Activated T-helper 1 cell treated with anti-CD3 and anti-CD28 coated beads, Interleukin-2, amount 50 U/mL, for 16 hours (primary cell): Measurements from ENCODE around the gene OPHN1.

Experiments used
- DNase-seq, 2 donors: peaks; one replicate each; pipeline ENCODE4 v3.0.0-alpha.2; 2020; ENCODE audit warnings: low read depth in 1 of 2, low spot score in 1 of 2

Gene OPHN1

DNA sequence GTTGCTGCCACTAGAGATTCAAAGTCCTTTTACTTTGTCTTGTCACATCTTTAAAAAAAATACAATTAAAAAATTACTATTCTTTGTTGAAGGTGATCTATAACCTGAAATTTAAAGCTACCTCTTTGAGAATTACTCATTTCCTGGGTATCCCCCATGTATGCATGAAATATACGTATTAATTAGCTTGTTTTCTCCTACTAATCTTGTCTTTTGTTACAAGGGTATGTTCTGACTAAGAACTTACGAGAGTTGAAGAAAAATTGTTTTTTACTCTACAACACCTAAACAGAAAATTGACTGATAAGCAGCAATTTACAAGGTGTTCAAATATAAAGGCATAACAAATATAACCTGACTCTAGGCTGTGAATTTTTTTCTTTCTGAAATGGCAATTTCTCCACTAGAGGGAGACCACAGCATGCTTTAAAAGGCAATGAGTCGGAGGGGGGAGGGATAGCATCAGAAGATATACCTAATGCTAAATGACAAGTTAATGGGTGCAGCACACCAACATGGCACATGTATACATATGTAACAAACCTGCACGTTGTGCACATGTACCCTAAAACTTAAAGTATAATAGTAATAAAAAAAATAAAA is 249.6 kb downstream of the OPHN1 start:
- no peak for DNase-seq

- no peak for DNase-seq
Observed at GRCh38 chrX:68180579-68180978, 252.7 kb downstream of the OPHN1 start.

DNA sequence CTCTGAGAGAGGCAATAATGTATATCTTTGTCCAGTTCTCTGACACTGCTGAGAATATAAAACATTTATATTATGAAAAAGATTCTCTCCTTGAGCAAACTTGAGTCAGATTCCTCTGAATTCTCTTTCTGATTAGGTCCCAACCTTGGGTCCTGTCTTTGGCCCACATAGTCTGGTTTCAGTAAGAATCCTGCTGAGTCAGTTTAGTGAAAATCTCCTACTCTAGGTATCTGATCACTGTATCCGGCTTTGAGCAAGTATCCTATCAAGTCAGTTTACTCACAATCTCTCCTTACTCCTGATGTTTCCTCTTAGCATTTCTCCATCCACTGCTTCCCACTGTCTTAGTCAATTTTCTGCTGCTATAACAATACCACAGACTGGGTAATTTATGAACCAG is 253.9 kb downstream of the OPHN1 start:
- no peak for DNase-seq

DNA sequence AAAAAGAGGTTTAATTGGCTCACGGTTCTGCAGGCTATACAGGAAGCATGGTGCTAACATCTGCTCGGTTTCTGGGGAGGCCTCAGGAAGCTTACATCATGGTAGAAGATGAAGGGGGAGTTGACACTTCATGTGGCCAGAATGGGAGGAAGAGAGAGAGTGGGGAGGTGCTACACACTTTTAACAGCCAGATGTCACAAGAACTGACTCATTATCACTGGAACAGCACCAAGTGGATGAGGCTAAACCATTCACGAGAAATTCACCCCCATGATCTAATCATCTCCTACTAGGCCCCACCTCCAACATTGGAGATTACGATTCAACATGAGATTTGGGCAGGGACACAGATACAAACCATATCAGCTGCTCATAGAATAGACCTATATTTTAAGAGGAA is 255.8 kb downstream of the OPHN1 start:
- DNase-seq: no peak

DNA sequence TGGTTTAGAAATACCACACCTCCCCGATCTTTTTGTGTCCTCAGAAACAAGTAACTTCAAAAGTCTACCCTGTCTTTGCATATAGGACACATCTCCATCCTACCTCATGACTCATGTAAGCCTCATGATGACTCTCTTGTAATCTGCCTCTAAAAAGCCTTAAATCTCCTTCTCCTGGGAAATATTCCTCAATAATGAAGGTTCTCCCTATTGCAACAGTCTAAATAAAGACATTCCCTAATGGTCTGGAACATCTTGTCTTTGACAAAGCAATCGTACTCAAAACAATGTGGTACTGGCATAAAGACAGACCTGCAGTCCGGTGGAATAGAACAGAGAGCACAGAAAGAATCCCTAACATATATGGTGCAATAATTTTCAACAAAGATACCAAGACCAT is 257.7 kb downstream of the OPHN1 start:
- no peak for DNase-seq

- DNase-seq: no peak
Observed at GRCh38 chrX:68163441-68163840, 269.9 kb downstream of the OPHN1 start.

- DNase-seq: no peak
Observed at GRCh38 chrX:68147848-68148247, 285.4 kb downstream of the OPHN1 start.

DNA sequence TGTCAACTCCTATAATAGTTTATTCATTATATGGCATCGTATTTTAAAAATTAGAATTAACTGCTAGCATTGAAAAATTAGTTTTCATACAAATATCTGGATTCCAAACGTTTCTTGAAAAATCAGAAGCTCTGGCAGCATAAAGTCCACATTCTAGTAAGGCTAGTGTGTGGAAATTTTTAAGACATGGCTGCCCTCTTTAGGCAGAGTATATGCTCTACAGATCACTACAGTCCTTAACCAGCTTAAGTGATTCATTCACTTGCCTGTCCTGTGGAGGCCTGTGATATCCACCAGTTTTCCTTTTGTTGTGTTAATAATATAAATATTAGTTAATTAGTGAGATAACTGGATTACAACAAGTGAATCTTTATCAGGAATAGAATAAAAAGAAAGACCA is 287.2 kb downstream of the OPHN1 start:
- DNase-seq: no peak

GRCh38 chrX:68139791-68140190 is 293.5 kb downstream of the OPHN1 start:
- no peak for DNase-seq

DNA sequence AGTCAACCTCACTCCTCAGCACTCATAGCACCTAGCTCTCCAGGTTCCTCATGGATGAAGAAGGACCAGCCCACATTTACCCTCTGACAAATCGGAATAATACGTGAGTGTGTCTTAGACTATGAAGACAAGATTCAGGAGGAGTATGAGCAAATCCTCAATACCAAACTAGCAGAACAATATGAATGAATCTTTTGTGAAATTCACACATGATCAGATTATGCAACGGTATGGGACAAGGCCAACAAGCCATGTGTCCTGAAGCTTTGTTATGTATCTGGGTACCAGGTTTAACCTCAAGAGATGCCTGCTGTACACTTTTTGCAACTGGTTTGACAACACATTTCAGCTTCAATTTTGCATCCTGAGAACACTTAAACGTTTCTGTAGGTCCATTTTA is 300.1 kb downstream of the OPHN1 start:
- no peak for DNase-seq

DNA sequence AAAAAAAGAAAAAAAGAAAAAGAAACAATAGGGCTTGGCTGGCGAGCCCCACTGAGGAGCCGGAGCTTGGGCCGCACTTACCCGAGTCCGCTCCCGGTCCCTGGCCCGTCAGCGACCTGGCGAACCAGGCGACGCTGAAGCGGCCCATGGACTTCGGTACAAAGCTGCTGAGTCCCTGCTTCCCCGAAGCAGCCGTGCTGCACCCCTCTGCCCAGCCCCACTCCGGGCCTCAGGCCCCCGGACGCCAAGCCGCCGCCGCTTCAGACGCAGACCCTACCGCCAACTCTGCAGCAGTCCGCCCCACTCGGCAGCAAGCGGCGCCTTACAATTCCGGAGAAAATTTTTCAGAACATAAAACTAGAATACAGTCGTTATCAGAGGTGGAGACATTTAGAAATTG is 300.5 kb downstream of the OPHN1 start:
- DNase-seq: no peak

DNA sequence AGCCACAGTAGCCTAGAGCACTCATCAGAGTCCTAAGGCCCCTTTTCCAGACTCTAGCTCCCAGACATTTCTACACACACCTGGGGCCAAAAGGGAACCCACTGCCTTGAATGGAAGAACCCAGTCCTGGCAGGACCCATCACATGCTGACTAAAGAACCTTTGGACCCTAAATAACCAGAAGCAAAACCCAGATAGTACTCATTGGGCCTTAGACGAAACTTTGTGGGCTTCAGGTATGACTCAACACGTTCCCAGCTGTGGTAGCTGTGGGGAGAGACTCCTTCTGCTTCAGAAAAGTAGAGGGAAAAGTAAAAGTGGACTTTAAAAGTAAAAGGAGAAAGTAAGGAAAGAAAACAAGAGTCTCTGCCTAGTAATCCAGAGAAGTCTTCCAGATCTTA is 311.5 kb downstream of the OPHN1 start:
- no peak for DNase-seq

- no peak for DNase-seq
Observed at GRCh38 chrX:68121371-68121770, 311.9 kb downstream of the OPHN1 start.

GRCh38 chrX:68115371-68115770 is 317.9 kb downstream of the OPHN1 start:
- DNase-seq: no peak

GRCh38 chrX:68114573-68115129 is 318.6 kb downstream of the OPHN1 start:
- no peak for DNase-seq

DNA sequence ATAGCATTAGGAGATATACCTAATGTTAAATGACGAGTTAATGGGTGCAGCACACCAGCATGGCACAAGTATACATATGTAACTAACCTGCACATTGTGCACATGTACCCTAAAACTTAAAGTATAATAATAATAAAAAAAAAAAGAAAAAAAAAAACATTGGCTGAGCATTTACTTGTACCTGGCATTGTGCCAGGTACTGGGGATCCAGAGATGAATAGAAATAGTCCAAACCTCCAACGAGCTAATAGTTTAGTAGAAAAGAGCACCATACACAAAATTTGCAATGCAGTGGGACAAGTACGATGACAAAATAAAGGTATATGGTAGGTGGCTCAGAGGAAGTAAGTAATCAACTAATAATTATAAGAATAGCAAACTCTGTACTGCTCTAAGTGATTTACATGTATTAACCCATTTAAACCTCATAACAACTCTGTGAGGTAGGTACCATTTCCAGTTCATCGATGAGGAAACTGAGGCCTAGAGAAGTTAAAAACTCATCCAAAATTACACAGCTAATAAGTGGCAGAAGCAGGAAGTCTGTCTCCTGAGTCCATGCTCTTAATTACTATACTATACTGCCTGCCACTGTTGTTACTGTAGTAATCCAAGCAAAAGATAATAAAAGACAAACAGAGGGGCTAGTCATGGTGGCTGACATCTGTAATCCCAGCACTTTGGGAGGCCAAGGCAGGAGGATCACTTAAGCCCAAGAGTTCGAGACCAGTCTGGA is 319.3 kb downstream of the OPHN1 start:
- DNase-seq: no peak

DNA sequence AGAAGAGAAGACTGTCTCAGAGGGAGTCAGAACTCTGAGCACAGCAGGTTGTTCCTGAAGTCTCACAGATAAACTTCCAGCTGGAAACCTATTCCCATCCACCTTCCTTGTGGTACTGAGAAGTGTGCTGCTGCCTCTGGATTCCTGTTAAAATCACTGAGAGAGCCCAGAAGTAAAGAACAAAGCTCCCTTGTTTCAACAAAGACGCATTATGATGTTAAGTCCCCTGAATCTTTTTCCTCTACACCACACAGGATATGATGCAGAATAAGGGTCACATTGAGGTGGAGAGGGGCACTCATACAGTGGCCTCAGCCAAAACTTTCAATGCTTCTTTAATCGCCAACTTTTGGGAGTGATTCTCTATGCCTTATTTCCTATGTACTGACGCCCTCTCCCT is 321.0 kb downstream of the OPHN1 start:
- DNase-seq: no peak

DNA sequence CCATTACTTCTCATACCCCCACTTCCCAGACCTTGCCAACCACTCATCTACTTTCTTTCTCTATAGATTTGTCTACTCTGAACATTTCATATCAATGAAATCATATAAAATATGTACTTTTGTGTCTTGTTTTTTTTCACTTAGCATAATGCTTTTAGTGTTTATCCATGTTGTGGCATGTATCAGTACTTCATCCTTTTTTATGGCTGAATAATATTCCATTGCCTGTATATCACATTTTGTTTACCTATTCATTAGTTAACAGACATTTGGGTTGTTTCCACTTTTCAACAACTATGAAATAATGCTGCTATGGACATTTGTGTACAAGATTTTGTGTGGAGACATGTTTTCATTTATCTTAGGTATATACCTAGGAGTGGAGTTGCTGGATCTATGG is 324.1 kb downstream of the OPHN1 start:
- DNase-seq: no peak

GRCh38 chrX:68098431-68098830 is 334.9 kb downstream of the OPHN1 start:
- no peak for DNase-seq

GRCh38 chrX:68090266-68090665 is 343.0 kb downstream of the OPHN1 start:
- no peak for DNase-seq

DNA sequence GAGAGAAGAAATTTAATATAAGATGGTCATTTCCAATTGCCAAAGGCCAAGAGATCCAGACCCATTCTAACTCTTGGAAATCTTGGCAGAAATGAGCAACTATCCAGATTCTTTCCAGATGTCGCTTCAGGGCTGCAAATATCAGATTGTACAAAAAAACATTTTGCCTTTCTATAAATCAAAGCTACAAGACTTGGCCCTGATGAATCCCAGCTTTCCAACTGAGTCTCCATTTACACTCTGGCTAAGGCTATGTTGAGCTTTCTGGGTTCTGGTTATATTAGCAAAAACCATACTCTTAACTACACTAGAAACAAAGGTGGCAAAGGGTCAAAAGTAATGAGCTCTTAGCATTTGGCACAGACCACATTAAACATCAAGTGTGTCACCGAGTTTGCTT is 345.8 kb downstream of the OPHN1 start:
- no peak for DNase-seq

GRCh38 chrX:68086709-68087108 is 346.6 kb downstream of the OPHN1 start:
- no peak for DNase-seq

GRCh38 chrX:68084765-68085164 is 348.5 kb downstream of the OPHN1 start:
- DNase-seq: no peak
